Adrenal gland (tissue), 5 donors: Measurements from ENCODE around the gene NPSR1.
"Not testable (repeated sequence)": the region's sequence is repeated elsewhere in the genome, so short reads cannot be mapped to it uniquely, and the experiment has no call there.

Source experiments
- POLR2A ChIP-seq, 2 donors: fragments of 450-650 bp; IDR thresholded peaks; one replicate each; pipeline ENCODE4 v1.6.1; 2017; ENCODE audit warnings: antibody characterized with exemption in 2 of 2, mild to moderate bottlenecking in 2 of 2, moderate library complexity in 1 of 2
- TF ChIP-seq, protein P1 (sequence below), 6 experiments: fragments of 450-650 bp in 4 of 6; fragments of 200-600 bp in 2 of 6; sonication (generic) in 1 of 6; IDR thresholded peaks; 1 replicate in 5 of 6; 2 replicates in 1 of 6; pipeline versions ENCODE4 v1.5.1 to v1.8.0; 2016 to 2021; ENCODE audit warnings: antibody characterized with exemption in 6 of 6, mild to moderate bottlenecking in 2 of 6, moderate library complexity in 1 of 6
- donor health status: DM: no; HTN: no; CAD: no.

DNA sequence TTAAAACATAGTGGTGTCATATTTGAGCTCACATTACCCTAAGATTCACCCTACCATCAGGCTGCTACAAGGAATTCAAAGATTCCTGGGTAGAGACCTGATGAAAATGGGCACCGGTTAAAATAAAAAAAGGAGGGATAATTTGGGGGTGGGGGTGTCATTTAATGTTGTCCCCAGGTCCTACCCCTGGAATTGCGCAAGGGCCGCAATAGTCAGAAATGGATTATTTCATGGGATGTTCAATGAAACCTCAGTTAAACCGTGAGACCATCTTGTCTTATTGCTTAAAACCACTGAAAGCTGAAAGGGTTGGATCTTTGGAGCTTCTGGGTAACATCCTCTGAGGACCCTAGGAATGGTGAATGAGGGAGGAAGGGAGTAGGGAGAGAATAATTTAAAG, 216.3 kb downstream of the NPSR1 start:
- TF ChIP-seq, protein P1, sequence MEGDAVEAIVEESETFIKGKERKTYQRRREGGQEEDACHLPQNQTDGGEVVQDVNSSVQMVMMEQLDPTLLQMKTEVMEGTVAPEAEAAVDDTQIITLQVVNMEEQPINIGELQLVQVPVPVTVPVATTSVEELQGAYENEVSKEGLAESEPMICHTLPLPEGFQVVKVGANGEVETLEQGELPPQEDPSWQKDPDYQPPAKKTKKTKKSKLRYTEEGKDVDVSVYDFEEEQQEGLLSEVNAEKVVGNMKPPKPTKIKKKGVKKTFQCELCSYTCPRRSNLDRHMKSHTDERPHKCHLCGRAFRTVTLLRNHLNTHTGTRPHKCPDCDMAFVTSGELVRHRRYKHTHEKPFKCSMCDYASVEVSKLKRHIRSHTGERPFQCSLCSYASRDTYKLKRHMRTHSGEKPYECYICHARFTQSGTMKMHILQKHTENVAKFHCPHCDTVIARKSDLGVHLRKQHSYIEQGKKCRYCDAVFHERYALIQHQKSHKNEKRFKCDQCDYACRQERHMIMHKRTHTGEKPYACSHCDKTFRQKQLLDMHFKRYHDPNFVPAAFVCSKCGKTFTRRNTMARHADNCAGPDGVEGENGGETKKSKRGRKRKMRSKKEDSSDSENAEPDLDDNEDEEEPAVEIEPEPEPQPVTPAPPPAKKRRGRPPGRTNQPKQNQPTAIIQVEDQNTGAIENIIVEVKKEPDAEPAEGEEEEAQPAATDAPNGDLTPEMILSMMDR (IDR thresholded peaks at IDR 0.05): not testable (repeated sequence)
- not testable (repeated sequence) for TF ChIP-seq POLR2A (IDR thresholded peaks at IDR 0.05)
